ENCODE data around the gene GRK5. TPM values are rescaled to one million over a fixed set of nuclear protein-coding genes. Genes with fewer than 3 reads are reported as not detected.
"Not testable (repeated sequence)": the region's sequence is repeated elsewhere in the genome, so short reads cannot be mapped to it uniquely, and the experiment has no call there.

The GRK5 gene
- total and polyA plus RNA-seq, 2 experiments from 2014 or later: 5.2 to 13.7 TPM

DNA sequence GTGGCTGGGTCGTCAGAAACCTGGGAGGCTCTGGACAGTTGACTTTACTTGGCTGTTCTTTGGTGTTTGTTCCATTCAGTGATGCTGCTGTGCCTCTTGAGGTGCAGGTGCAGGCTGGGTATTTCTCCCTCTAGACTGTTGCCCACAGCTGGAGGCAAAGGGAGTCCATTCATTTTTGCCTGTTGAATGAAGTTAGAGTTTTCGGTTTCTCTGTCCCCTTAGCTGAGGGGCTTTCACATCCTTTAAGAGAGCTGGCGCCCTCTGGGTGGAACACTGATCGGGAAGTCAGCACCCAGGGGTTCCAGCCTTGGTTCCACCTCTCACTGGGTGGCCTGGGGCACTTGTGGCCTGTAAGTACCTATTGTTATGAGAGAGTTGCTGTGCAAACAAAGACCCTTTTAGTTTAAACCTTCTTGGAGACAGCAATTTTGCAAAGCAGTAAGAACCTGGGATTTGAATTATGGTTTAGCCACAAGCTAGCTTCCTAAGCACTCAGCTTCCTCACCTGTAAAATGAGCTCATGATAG is 67.2 kb downstream of the GRK5 start:
- no peak overlapping the region for H3K27ac ChIP-seq
- peaks cover 77% of the 10 kb centered on the region for H3K79me2 ChIP-seq (ENCODE audit: insufficient read depth)
- DNase-seq: no peak
- H3K4me3 ChIP-seq: no peak overlapping the region
- in situ Hi-C loops (cut with MboI): no loop called here
- TF ChIP-seq EZH2 (IDR thresholded peaks at IDR 0.05; ENCODE audit: insufficient read depth, poor library complexity, severe bottlenecking) (no peak), EZH2phosphoT487 (IDR thresholded peaks at IDR 0.05; ENCODE audit: insufficient read depth, low read depth) (no peak)
- no peaks in the 10 kb centered on the region for H3K9me2 ChIP-seq (ENCODE audit: insufficient read depth)
- H3K9me3 ChIP-seq (ENCODE audit: low read depth): no peaks in the 10 kb centered on the region
- 98% methylated on average over 4 of the region's 4 CpGs for WGBS, 2 experiments (ENCODE audit: low coverage in 1 of 2, low lambda C conversion rate in 2 of 2, missing lambda C conversion rate in 2 of 2)
- no peaks in the 10 kb centered on the region for H3K27me3 ChIP-seq (replicated peaks; ENCODE audit: insufficient read depth)
- H3K9ac ChIP-seq: no peak overlapping the region
- H3K36me3 ChIP-seq (ENCODE audit: low read depth): no peaks in the 10 kb centered on the region
- H3K4me2 ChIP-seq (ENCODE audit: unreplicated experiment): no peak overlapping the region
- H3F3A ChIP-seq (ENCODE audit: insufficient read depth): peaks cover 21% of the 10 kb centered on the region
- peaks cover 29% of the 10 kb centered on the region for H3K4me1 ChIP-seq (ENCODE audit: insufficient read depth)
- no peaks in the 10 kb centered on the region for H4K20me1 ChIP-seq (ENCODE audit: insufficient read depth)
- H2AFZ ChIP-seq: no peak overlapping the region

DNA sequence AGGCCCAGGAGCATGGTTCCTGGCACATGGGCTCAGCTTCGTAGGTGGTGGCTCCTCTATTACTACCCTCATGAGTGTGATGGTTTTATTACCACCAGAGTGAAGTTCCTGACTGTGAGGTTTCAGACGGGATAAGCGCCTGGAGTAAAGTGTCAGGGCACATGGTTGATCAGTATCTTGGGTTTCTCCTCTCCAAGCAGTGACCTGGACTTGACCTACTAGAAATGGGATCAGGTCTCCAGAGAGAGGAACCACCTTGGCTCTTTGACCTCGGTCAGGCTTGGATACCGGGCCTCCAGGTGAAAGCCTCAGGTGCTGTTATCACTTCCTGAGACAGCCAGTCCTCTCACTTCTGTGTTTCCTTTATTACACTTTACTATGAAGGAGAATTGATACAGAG is 67.7 kb downstream of the GRK5 start:
- Histone ChIP-seq H3K9me3 (ENCODE audit: low read depth) (no peaks in the 10 kb centered on the region), H3K36me3 (ENCODE audit: low read depth) (no peaks in the 10 kb centered on the region), H4K20me1 (ENCODE audit: insufficient read depth) (no peaks in the 10 kb centered on the region), H3K9ac (peak overlapping the region; percentile 20; the same call in 1 of the 2 replicates), H3K27me3 (replicated peaks; ENCODE audit: insufficient read depth) (no peaks in the 10 kb centered on the region), H3K4me1 (ENCODE audit: insufficient read depth) (peaks cover 29% of the 10 kb centered on the region), H3F3A (ENCODE audit: insufficient read depth) (peaks cover 21% of the 10 kb centered on the region), H3K4me2 (ENCODE audit: unreplicated experiment) (peak overlapping the region; percentile 74), H3K4me3 (peak overlapping the region; percentile 38; the same call in 1 of the 2 replicates), H3K79me2 (ENCODE audit: insufficient read depth) (peaks cover 77% of the 10 kb centered on the region), H2AFZ (no peak overlapping the region), H3K27ac (peak overlapping the region; percentile 49), H3K9me2 (ENCODE audit: insufficient read depth) (no peaks in the 10 kb centered on the region)
- in situ Hi-C loops (cut with MboI): no loop called here
- 86% methylated on average over 5 of the region's 5 CpGs for WGBS, 2 experiments (ENCODE audit: low coverage in 1 of 2, low lambda C conversion rate in 2 of 2, missing lambda C conversion rate in 2 of 2)
- TF ChIP-seq EZH2phosphoT487 (IDR thresholded peaks at IDR 0.05; ENCODE audit: insufficient read depth, low read depth) (no peak), EZH2 (IDR thresholded peaks at IDR 0.05; ENCODE audit: insufficient read depth, poor library complexity, severe bottlenecking) (no peak)
- no peak for DNase-seq

- H2AFZ ChIP-seq; H3K36me3 ChIP-seq (ENCODE audit: low read depth); H3K9ac ChIP-seq; H3K4me3 ChIP-seq; DNase-seq; in situ Hi-C loops (cut with MboI); H3K27me3 ChIP-seq (replicated peaks; ENCODE audit: insufficient read depth); H3K9me2 ChIP-seq (ENCODE audit: insufficient read depth); H3K9me3 ChIP-seq (ENCODE audit: low read depth); H4K20me1 ChIP-seq (ENCODE audit: insufficient read depth): not testable (repeated sequence)
- Histone ChIP-seq H3K4me2 (ENCODE audit: unreplicated experiment) (peak overlapping the region; percentile 74), H3K79me2 (ENCODE audit: insufficient read depth) (peaks cover 77% of the 10 kb centered on the region), H3K4me1 (ENCODE audit: insufficient read depth) (peaks cover 26% of the 10 kb centered on the region), H3K27ac (peak overlapping the region; percentile 49; the same call in 1 of the 2 replicates), H3F3A (ENCODE audit: insufficient read depth) (peaks cover 21% of the 10 kb centered on the region)
- 0 to 50% methylated on average over 1 to 3 of the region's 4 CpGs for WGBS, 2 experiments (ENCODE audit: low coverage in 1 of 2, low lambda C conversion rate in 2 of 2, missing lambda C conversion rate in 2 of 2)
Measured at GRCh38 chr10:119276194-119276593, 68.8 kb downstream of the GRK5 start.

DNA sequence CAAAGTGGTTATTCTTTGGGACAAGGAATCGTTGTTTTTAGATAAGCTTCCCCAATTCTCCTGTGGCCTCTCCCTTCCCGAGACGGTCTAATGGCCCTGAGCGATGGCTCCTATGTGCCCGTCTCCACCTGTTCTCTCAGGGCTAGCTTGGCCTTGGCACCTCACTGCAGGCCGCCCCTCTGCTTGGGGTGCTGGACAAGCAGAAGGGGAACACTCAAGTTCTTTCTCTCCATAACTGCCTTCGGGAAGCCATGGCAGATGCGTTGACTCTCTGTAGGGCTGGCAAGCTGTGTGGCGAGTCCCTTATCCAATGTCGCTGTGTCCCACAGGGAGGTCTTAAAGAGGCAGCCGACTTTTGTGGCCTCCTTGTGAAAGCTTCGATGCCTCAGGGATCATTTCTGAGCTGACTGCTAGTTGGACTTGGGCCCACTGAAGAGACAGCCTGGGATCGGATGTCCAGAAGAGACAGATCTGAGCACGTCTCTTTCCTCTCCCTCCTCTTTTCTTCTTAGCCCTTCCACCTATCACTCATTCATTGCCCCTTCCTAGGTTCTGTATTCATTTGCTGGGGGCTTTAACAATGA is 70.8 kb downstream of the GRK5 start:
- H3K27me3 ChIP-seq (replicated peaks; ENCODE audit: insufficient read depth): no peaks in the 10 kb centered on the region
- no peaks in the 10 kb centered on the region for H3K9me2 ChIP-seq (ENCODE audit: insufficient read depth)
- H3F3A ChIP-seq (ENCODE audit: insufficient read depth): peaks cover 21% of the 10 kb centered on the region
- DNase-seq: no peak
- H2AFZ ChIP-seq: no peak overlapping the region
- H3K9ac ChIP-seq: no peak overlapping the region
- H3K36me3 ChIP-seq (ENCODE audit: low read depth): no peaks in the 10 kb centered on the region
- peaks cover 21% of the 10 kb centered on the region for H3K4me1 ChIP-seq (ENCODE audit: insufficient read depth)
- in situ Hi-C loops (cut with MboI): no loop called here
- TF ChIP-seq EZH2phosphoT487 (IDR thresholded peaks at IDR 0.05; ENCODE audit: insufficient read depth, low read depth) (no peak), EZH2 (IDR thresholded peaks at IDR 0.05; ENCODE audit: insufficient read depth, poor library complexity, severe bottlenecking) (no peak)
- 86 to 91% methylated on average over 14 of the region's 14 CpGs for WGBS, 2 experiments (ENCODE audit: low coverage in 1 of 2, low lambda C conversion rate in 2 of 2, missing lambda C conversion rate in 2 of 2)
- H3K9me3 ChIP-seq (ENCODE audit: low read depth): no peaks in the 10 kb centered on the region
- no peak overlapping the region for H3K27ac ChIP-seq
- H4K20me1 ChIP-seq (ENCODE audit: insufficient read depth): no peaks in the 10 kb centered on the region
- H3K4me2 ChIP-seq (ENCODE audit: unreplicated experiment): no peak overlapping the region
- peaks cover 82% of the 10 kb centered on the region for H3K79me2 ChIP-seq (ENCODE audit: insufficient read depth)
- H3K4me3 ChIP-seq: no peak overlapping the region
